Liver (tissue), 9 donors: Measurements from ENCODE around the gene ARHGDIB. TPM values are rescaled to one million over a fixed set of nuclear protein-coding genes. Genes with fewer than 3 reads are reported as not detected.
A peak's percentile ranks its signal among the peaks of the same experiment; 100 is the strongest.

ENCODE experiments used
- DNase-seq: peaks from one replicate; pipeline ENCODE4 v3.0.0-alpha.2; 2017; ENCODE audit warnings: low spot score
- H3K27ac ChIP-seq, 2 donors: one replicate each; pipeline ENCODE4 v1.7.0; 2013; ENCODE audit warnings: inconsistent platforms in 2 of 2, low read length in 2 of 2, control low read depth in 1 of 2, low read depth in 1 of 2, mild to moderate bottlenecking in 1 of 2
- H3K27me3 ChIP-seq, 4 donors: one replicate each; pipeline versions ENCODE4 v1.6.1 to v1.7.0; 2013; ENCODE audit warnings: low read length in 3 of 4, inconsistent platforms in 1 of 4, mild to moderate bottlenecking in 1 of 4, moderate library complexity in 1 of 4; ENCODE audit not compliant: control insufficient read depth in 4 of 4, insufficient read depth in 4 of 4
- H3K36me3 ChIP-seq, 4 donors: one replicate each; pipeline versions ENCODE4 v1.6.1 to v1.7.0; 2013; ENCODE audit warnings: low read length in 3 of 4, mild to moderate bottlenecking in 3 of 4, low read depth in 1 of 4, moderate library complexity in 1 of 4; ENCODE audit not compliant: control insufficient read depth in 4 of 4, insufficient read depth in 3 of 4
- H3K4me1 ChIP-seq, 4 donors: one replicate each; pipeline versions ENCODE4 v1.6.1 to v1.7.0; 2013; ENCODE audit warnings: low read length in 3 of 4, mild to moderate bottlenecking in 3 of 4, moderate library complexity in 1 of 4; ENCODE audit not compliant: control insufficient read depth in 4 of 4, insufficient read depth in 4 of 4
- H3K4me3 ChIP-seq, 3 donors: one replicate each; pipeline versions ENCODE4 v1.6.1 to v1.7.0; 2013; ENCODE audit warnings: low read length in 3 of 3, control low read depth in 1 of 3, low read depth in 1 of 3, mild to moderate bottlenecking in 1 of 3
- H3K9ac ChIP-seq, 2 donors: one replicate each; pipeline ENCODE4 v1.7.0; 2013; ENCODE audit warnings: low read length in 2 of 2, mild to moderate bottlenecking in 2 of 2, moderate library complexity in 2 of 2, control low read depth in 1 of 2, low read depth in 1 of 2
- H3K9me3 ChIP-seq, 4 donors: one replicate each; pipeline versions ENCODE4 v1.6.1 to v1.7.0; 2013; ENCODE audit warnings: low read length in 3 of 4; ENCODE audit not compliant: control insufficient read depth in 4 of 4
- ATF3 ChIP-seq: IDR thresholded peaks from 2 replicates; pipeline ENCODE4 v1.6.1; 2016; ENCODE audit warnings: antibody characterized with exemption
- CTCF ChIP-seq: fragments of 150-350 bp; IDR thresholded peaks from 2 replicates; pipeline ENCODE4 v1.5.1; 2017; ENCODE audit warnings: improper control_type of control experiment, low read depth, low read length; ENCODE audit not compliant: missing input control
- FOXA1 ChIP-seq: IDR thresholded peaks from 2 replicates; pipeline ENCODE4 v1.6.1; 2016; ENCODE audit warnings: antibody characterized with exemption
- FOXA2 ChIP-seq: IDR thresholded peaks from 2 replicates; pipeline ENCODE4 v1.6.1; 2016; ENCODE audit warnings: antibody characterized with exemption
- GABPA ChIP-seq, 2 donors: IDR thresholded peaks in 1 of 2; conservative IDR thresholded peaks in 1 of 2; 2 replicates each; pipeline ENCODE4 v1.6.1; 2016; ENCODE audit warnings: antibody characterized with exemption in 2 of 2, mild to moderate bottlenecking in 1 of 2, moderate library complexity in 1 of 2
- HNF4A ChIP-seq, 2 donors: conservative IDR thresholded peaks; 2 replicates each; pipeline ENCODE4 v1.6.1; 2016; ENCODE audit warnings: antibody characterized with exemption in 2 of 2, mild to moderate bottlenecking in 2 of 2
- HNF4G ChIP-seq: IDR thresholded peaks from 2 replicates; pipeline ENCODE4 v1.6.1; 2016; ENCODE audit warnings: antibody characterized with exemption
- MAX ChIP-seq: IDR thresholded peaks from 2 replicates; pipeline ENCODE4 v1.6.1; 2016; ENCODE audit warnings: antibody characterized with exemption
- NR2F2 ChIP-seq: IDR thresholded peaks from 2 replicates; pipeline ENCODE4 v1.6.1; 2016; ENCODE audit warnings: antibody characterized with exemption
- RAD21 ChIP-seq, 2 donors: IDR thresholded peaks; 2 replicates each; pipeline ENCODE4 v1.6.1; 2016; ENCODE audit warnings: antibody characterized with exemption in 2 of 2, mild to moderate bottlenecking in 2 of 2
- REST ChIP-seq: IDR thresholded peaks from 2 replicates; pipeline ENCODE4 v1.6.1; 2016; ENCODE audit warnings: antibody characterized with exemption, mild to moderate bottlenecking
- TAF1 ChIP-seq: conservative IDR thresholded peaks from 2 replicates; pipeline ENCODE4 v1.6.1; 2016; ENCODE audit warnings: antibody characterized with exemption, mild to moderate bottlenecking
- YY1 ChIP-seq: IDR thresholded peaks from 2 replicates; pipeline ENCODE4 v1.6.1; 2016; ENCODE audit warnings: antibody characterized with exemption, mild to moderate bottlenecking
- whole genome bisulfite sequencing: extraction: QIAGEN DNeasy Blood & Tissue Kit; methylation state at CpG from one replicate; pipeline ENCODE4 v1.1.7; 2013; 5-methylcytosine and 5-hydroxymethylcytosine counted together
- polyA plus RNA-seq, 2 donors: library from polyadenylated mRNA; stranded (reverse) in 1 of 2; unstranded in 1 of 2; fragments of 200-250 nt in 1 of 2; fragments of >200 nt in 1 of 2; fragmentation: Nextera tagmentation in 1 of 2; extraction: Ambion mirVana in 1 of 2; gene quantifications; one replicate each; pipeline versions ENCODE4 v1.2.1 to v1.2.3, GENCODE V29; 2013 to 2015
- total RNA-seq, 2 donors: library from RNA; depleted of rRNA; stranded (reverse); fragments of >200 nt; gene quantifications; one replicate each; pipeline ENCODE4 v1.2.3, GENCODE V29; 2014
- TF ChIP-seq, protein P1 (sequence below): IDR thresholded peaks from 2 replicates; pipeline ENCODE4 v1.6.1; 2016; ENCODE audit warnings: antibody characterized with exemption
- donor health status: healthy.
- donor health status: healthy.
- donor health status: healthy.
- donor health status: healthy.
- donor health status: healthy.

ARHGDIB gene
- total and polyA plus RNA-seq, 4 donors = 36.3 to 66.9 (median 47.5) TPM

- peaks cover 0 to 2% (median 0%) of the 10 kb centered on the region in 4 donors for H3K4me1 ChIP-seq
- TF ChIP-seq, protein P1, sequence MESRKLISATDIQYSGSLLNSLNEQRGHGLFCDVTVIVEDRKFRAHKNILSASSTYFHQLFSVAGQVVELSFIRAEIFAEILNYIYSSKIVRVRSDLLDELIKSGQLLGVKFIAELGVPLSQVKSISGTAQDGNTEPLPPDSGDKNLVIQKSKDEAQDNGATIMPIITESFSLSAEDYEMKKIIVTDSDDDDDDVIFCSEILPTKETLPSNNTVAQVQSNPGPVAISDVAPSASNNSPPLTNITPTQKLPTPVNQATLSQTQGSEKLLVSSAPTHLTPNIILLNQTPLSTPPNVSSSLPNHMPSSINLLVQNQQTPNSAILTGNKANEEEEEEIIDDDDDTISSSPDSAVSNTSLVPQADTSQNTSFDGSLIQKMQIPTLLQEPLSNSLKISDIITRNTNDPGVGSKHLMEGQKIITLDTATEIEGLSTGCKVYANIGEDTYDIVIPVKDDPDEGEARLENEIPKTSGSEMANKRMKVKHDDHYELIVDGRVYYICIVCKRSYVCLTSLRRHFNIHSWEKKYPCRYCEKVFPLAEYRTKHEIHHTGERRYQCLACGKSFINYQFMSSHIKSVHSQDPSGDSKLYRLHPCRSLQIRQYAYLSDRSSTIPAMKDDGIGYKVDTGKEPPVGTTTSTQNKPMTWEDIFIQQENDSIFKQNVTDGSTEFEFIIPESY = no peak
- TF ChIP-seq RAD21 (IDR thresholded peaks at IDR 0.05) (peak in 1 of 2 donors; percentile 21), HNF4A (conservative IDR thresholded peaks at IDR 0.05) (no peak), ATF3 (no peak), MAX (no peak)
- no peak for DNase-seq
Measured at GRCh38 chr12:15001733-15002382, 40.5 kb upstream of the ARHGDIB start.

GRCh38 chr12:15000575-15000974 lies 39.2 kb upstream of the ARHGDIB start:
- H3K9me3 ChIP-seq = no peaks in the 10 kb centered on the region
- H3K4me1 ChIP-seq = peaks cover 0 to 3% (median 0%) of the 10 kb centered on the region in 4 donors
- no peak for DNase-seq
- H3K9ac ChIP-seq = no peak overlapping the region
- 96% methylated on average over 2 of the region's 2 CpGs for WGBS
- peaks cover 0 to 3% (median 0%) of the 10 kb centered on the region in 4 donors for H3K27me3 ChIP-seq
- H3K4me3 ChIP-seq = no peak overlapping the region
- no peaks in the 10 kb centered on the region for H3K36me3 ChIP-seq
- H3K27ac ChIP-seq = no peak overlapping the region
- no peak for TF ChIP-seq CTCF
- no peak for TF ChIP-seq TAF1
- TF ChIP-seq GABPA (IDR thresholded peaks at IDR 0.05 in 1 of 2, conservative IDR thresholded peaks at IDR 0.05 in 1 of 2) = no peak

More at GRCh38 chr12:15001733-15002382, 40.5 kb upstream of the ARHGDIB start:
- no peaks in the 10 kb centered on the region for H3K36me3 ChIP-seq
- H3K27me3 ChIP-seq = peaks cover 0 to 3% (median 0%) of the 10 kb centered on the region in 4 donors
- H3K4me3 ChIP-seq = no peak overlapping the region
- no peaks in the 10 kb centered on the region for H3K9me3 ChIP-seq
- 28% methylated on average over 6 of the region's 6 CpGs for WGBS
- H3K27ac ChIP-seq = no peak overlapping the region
- no peak overlapping the region for H3K9ac ChIP-seq

- Histone ChIP-seq H3K27me3 (peaks cover 0 to 3% (median 0%) of the 10 kb centered on the region in 4 donors), H3K27ac (no peak overlapping the region)
- no peak for DNase-seq
- no peak for TF ChIP-seq HNF4G
- no peak for TF ChIP-seq FOXA2
- TF ChIP-seq HNF4A (conservative IDR thresholded peaks at IDR 0.05) = no peak
- no peak for TF ChIP-seq FOXA1
- no peak for TF ChIP-seq TAF1
- no peak for TF ChIP-seq REST
- TF ChIP-seq GABPA (IDR thresholded peaks at IDR 0.05 in 1 of 2, conservative IDR thresholded peaks at IDR 0.05 in 1 of 2) = no peak
- TF ChIP-seq MAX = no peak
- TF ChIP-seq RAD21 (IDR thresholded peaks at IDR 0.05) = no peak
- TF ChIP-seq CTCF = no peak
- no peak for TF ChIP-seq YY1
- no peak for TF ChIP-seq NR2F2
Measured at GRCh38 chr12:14999695-15000365, 38.4 kb upstream of the ARHGDIB start.

More at GRCh38 chr12:14999695-15000365, 38.4 kb upstream of the ARHGDIB start:
- Histone ChIP-seq H3K4me3 (no peak overlapping the region), H3K9ac (no peak overlapping the region), H3K36me3 (no peaks in the 10 kb centered on the region), H3K9me3 (no peaks in the 10 kb centered on the region), H3K4me1 (peaks cover 0 to 5% (median 0%) of the 10 kb centered on the region in 4 donors)
- WGBS = 76% methylated on average over 2 of the region's 2 CpGs
